SW480 (cell line): ENCODE measurements around the gene OLFM1.
A peak's percentile ranks its signal among the peaks of the same experiment; 100 is the strongest.

ENCODE experiments used
- DNase-seq: peaks from one replicate; pipeline ENCODE4 v3.0.0-alpha.2; 2016; ENCODE audit warnings: low spot score

OLFM1 gene

DNA sequence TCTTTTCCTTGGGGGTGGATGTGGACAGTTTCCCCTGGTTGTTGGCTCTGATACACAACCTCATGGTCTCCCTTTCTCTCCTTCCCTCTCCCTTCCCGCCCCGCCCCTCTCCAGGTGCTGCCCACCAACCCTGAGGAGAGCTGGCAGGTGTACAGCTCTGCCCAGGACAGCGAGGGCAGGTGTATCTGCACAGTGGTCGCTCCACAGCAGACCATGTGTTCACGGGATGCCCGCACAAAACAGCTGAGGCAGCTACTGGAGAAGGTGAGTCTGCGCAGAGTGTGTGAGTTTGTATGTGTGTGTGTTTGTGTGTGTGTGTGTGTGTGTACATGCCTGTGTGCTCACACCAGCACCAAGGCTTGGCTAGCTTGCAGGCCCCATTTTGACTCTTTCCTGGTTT, 2.6 kb downstream of the OLFM1 start:
- DNase-seq: no peak

DNA sequence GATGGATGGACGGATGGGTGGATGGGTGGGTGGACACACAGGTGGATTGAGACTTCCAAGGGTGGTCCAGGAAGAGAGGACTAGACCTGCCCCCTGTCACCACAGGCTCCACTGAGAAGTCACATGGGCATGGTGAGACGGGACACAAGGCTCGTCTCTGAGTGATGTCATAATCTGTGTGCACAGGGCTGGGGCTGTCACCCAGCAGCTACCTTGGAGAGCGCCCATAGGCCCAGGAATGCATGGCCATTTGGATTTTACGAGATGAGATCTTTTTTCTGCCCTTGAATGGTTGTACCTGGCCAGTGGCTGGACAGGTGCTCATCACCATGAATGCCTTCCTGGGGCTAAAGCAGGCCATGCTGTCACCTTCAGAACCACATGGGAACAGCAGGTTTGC, 3.1 kb downstream of the OLFM1 start:
- no peak for DNase-seq

- DNase-seq: no peak
Observed at GRCh38 chr9:135091545-135091944, 4.1 kb downstream of the OLFM1 start.

GRCh38 chr9:135093111-135093510, 5.6 kb downstream of the OLFM1 start:
- no peak for DNase-seq

DNA sequence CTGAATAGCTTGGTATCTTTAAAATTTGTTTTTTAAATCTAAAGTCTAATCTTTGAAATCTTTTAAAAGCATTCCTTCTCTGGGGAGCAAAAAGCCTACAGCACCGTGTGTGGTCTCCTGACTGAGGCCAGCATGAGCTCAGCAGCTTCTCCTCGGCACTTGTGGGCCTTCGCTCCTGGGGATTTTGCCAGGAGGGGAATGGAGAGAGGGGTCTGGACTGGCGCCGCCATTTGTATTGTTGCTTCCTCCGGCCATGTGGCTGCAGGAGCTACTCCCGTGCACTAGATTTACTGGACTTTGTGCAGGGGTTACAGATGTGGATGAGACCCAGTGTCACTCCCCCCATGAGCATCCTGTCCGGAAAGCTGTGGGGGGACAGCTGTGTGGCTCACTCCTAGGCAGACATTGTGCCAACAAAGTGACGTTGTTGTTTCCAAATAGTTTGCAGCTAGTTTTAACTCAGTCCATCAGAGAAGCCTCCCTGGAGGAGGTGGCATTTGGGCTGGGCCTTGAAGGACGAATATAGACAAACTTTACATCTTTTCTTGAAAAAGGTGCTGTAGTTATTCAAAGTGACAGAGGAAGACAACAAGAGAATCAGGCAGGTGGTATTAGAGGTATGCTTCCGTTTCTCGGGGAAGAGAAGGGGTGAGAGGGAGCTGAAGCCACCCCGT, 6.6 kb downstream of the OLFM1 start:
- DNase-seq: no peak

DNA sequence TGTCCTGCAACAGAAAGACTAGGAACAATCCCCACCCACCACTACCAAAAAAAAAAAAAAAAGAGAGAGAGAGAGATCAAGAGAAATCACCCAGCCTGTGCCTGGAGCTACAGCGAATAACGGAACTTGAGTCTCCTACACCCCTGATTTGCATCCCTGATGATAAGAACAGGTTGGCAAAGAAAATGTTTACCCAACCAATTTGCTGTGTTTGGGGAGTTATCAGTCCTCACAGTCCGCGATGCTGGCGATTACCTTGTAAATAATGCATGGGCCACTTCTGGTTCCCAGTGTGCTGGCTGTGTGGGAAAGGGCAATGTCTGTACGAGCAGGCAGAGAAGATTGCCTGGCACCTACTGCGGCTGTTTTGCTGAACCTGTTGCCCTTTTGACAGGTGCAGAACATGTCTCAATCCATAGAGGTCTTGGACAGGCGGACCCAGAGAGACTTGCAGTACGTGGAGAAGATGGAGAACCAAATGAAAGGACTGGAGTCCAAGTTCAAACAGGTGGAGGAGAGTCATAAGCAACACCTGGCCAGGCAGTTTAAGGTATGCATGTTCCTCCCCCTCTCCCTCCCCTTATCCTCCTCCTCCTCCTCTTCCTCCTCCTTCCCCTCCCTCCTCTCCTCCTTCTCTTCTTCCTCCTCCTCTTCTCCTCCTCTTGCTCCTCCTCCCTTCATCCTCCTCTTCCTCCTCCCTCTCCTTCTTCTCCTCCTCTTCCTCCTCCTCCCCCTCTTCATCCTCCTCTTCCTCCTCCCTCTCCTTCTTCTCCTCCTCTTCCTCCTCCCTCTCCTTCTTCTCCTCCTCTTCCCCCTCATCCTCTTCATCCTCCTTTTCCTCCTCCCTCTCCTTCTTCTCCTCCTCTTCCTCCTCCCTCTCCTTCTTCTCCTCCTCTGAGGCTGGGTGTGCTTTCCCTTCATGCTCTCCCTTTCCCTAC, 8.3 kb downstream of the OLFM1 start:
- no peak for DNase-seq

GRCh38 chr9:135096408-135096895, 9.0 kb downstream of the OLFM1 start:
- DNase-seq: no peak

DNA sequence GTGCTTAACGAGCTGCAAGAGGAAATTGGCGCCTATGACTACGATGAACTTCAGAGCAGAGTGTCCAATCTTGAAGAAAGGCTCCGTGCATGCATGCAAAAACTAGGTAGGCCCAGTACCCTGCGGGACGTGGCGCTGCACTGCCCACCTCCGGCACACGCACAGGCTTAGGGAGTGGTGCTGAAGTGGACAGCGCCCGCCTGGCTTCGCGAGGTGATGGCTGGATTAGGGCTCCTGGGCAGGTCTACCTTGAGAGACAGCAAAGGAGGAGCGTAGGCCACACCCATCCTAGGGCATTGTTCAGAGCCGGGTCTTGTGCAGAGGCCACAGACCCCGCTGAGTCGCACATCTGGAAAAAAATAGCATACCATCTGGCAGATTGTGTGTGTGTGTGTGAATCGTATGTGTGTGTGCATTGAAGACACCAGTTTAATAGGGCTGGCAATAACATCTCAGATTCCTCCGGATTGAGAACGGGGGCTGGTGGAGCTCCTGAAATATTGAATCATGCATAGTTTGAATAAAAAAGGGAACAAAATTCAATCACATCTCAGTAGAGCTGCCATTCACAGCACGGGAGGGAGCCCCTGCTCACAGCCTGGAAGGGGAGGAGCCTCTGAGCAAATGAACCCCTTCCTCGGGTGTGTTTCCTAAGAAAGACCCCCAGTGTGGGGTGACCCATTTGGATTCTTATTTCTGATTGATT, 11.1 kb downstream of the OLFM1 start:
- DNase-seq: no peak

GRCh38 chr9:135099574-135099973, 12.1 kb downstream of the OLFM1 start:
- no peak for DNase-seq

DNA sequence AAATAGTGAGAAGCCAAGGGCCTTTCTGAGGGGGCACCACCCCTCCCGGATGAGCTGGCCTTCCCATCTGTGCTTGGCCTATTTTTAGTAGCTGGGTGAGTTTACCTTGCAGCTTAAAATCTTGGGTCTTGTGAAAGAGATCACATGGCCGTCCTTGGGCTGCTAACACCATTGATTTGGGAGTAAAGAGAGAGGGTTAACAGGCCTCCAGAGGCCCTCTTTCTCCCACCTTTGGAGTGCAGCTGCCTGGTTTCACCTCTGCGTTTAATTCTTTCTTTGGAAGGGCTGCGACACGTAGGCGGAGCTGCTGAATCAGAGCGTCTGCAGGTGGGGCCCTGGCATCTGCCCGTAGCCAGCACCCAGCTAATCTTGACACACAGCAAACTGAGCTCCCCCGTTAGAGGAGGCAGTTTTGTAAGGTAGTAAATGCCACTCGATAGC, 12.8 kb downstream of the OLFM1 start:
- DNase-seq: peak; percentile 25

- no peak for DNase-seq
Observed at GRCh38 chr9:135100725-135101410, 13.4 kb downstream of the OLFM1 start.

DNA sequence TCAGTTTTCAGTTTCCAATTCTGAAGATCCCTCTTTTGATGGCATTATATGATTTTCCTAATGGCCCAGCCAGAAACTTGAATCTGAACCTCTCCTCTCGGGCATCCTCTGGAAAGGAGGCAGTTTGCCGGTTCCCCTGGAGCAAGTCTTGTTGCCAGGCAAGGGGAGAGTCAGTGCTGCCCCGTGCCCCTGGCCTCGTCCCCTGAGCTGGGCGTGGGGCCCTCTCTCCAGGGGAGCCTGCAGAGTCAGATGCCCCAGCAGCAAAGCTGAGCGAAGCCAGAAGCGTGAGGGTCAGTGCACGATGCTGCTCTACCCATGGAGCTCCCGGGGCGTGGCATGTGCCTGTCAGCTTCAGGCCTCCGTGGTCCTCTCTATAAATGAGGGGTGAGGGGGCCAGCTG, 14.0 kb downstream of the OLFM1 start:
- DNase-seq: no peak

- DNase-seq: no peak
Observed at GRCh38 chr9:135101926-135102325, 14.5 kb downstream of the OLFM1 start.

- no peak for DNase-seq
Observed at GRCh38 chr9:135102331-135102730, 14.9 kb downstream of the OLFM1 start.

DNA sequence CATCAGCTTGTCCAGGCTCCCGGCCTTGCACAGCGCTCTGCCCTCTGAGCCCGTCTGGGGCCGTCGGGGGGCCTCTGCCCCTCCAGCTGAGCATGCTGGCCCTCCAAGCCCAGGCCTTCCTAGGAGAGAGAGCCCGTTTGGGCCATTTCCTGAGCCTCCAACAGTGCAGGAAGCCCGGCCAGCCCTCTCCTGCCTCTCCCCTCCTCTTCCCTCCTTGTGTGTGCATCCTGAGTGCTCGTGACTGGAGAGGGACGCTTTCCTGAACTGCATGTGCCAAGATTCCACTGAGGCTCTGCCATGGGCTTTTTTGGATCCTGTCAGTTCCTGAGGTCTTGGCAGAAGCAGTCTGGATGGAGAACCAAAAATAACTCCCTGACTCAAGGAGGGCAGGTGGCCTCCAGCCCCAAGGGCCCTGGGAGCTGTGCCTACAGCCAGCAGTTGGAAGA, 15.6 kb downstream of the OLFM1 start:
- no peak for DNase-seq

- DNase-seq: peak; percentile 42
Observed at GRCh38 chr9:135103931-135104639, 16.6 kb downstream of the OLFM1 start.

DNA sequence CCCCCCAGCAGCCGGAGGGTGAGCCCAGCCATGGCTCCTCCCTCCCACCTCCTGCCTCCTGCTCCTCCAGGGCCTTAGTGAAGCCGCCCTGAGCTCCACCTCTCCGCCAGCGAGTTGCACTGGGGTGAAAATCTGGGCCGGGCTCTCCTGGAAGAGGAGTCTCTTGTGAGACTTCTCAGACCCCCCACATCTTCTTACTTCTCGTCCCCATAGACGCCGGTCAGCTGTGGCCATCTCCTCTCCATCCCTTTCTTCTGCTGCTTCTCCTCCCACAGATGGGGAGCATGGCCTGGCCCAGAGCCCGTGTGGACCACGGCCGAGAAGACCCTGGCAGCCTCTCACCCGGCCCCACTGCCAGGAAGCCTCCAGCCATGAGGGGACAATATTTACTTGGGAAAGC, 17.3 kb downstream of the OLFM1 start:
- DNase-seq: no peak

DNA sequence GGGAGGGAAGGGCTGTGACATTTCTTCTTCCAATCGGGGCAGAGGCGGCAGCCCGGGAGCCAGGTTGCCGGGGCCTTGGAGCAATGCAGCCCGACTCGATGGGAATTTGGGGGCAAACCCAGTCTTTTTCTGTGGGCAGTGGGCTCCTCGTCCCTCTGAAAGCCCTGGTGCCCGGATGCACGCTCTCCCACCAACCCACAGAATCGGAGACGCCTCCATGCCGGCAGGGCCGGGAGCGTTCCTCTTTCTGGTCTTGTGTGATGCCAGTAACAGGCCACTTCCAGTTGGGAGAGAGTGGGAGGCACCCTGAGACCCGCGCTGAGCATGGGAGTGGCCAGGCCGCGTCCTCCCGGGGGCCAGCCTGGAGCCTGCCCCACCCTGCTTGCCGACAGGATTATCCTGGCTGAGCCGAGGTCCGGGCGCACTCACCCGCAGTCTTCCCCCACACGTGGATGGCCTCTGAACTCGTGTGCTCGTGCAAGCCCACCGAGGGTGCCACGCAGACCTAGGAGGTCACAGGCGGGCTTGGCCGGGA, 17.8 kb downstream of the OLFM1 start:
- DNase-seq: no peak

GRCh38 chr9:135105938-135106491, 18.5 kb downstream of the OLFM1 start:
- DNase-seq: no peak

GRCh38 chr9:135106551-135107270, 19.2 kb downstream of the OLFM1 start:
- DNase-seq: no peak
